GM23248 (cell line): Measurements from ENCODE around the gene SLC9B2. TPM values are rescaled to one million over a fixed set of nuclear protein-coding genes. Genes with fewer than 3 reads are reported as not detected.

ENCODE experiments used
- DNase-seq: peaks from one replicate; pipeline ENCODE4 v3.0.0-alpha.2; 2015
- H2AFZ ChIP-seq: fragments of 200-600 bp; sonication (generic); 2 replicates; pipeline ENCODE4 v1.6.1; 2016; ENCODE audit warnings: antibody characterized with exemption
- H3F3A ChIP-seq: fragments of 200-600 bp; sonication (generic); 2 replicates; pipeline ENCODE4 v1.6.1; 2016; ENCODE audit warnings: mild to moderate bottlenecking, antibody characterized with exemption, mixed run types; ENCODE audit not compliant: insufficient read depth
- H3K27ac ChIP-seq: fragments of 200-600 bp; sonication (generic); 2 replicates; pipeline ENCODE4 v1.5.1; 2016; ENCODE audit warnings: mild to moderate bottlenecking
- H3K27me3 ChIP-seq: fragments of 200-600 bp; sonication (generic); replicated peaks from 2 replicates; pipeline ENCODE4 v1.6.1; 2016; ENCODE audit warnings: mild to moderate bottlenecking; ENCODE audit not compliant: insufficient read depth
- H3K36me3 ChIP-seq: fragments of 200-600 bp; sonication (generic); 2 replicates; pipeline ENCODE4 v1.6.1; 2016; ENCODE audit warnings: low read depth, mild to moderate bottlenecking
- H3K4me1 ChIP-seq: fragments of 200-600 bp; sonication (generic); 2 replicates; pipeline ENCODE4 v1.6.1; 2016; ENCODE audit warnings: mild to moderate bottlenecking; ENCODE audit not compliant: insufficient read depth
- H3K4me2 ChIP-seq: fragments of 200-600 bp; sonication (generic); one replicate; pipeline ENCODE4 v1.6.1; 2016; ENCODE audit warnings: mild to moderate bottlenecking; ENCODE audit not compliant: unreplicated experiment
- H3K4me3 ChIP-seq: fragments of 200-600 bp; sonication (generic); 2 replicates; pipeline ENCODE4 v1.5.1; 2016; ENCODE audit warnings: mild to moderate bottlenecking
- H3K79me2 ChIP-seq: fragments of 200-600 bp; sonication (generic); 2 replicates; pipeline ENCODE4 v1.6.1; 2016; ENCODE audit warnings: mild to moderate bottlenecking; ENCODE audit not compliant: insufficient read depth
- H3K9ac ChIP-seq: fragments of 200-600 bp; sonication (generic); 2 replicates; pipeline ENCODE4 v1.6.1; 2016; ENCODE audit warnings: mild to moderate bottlenecking
- H3K9me2 ChIP-seq: fragments of 200-600 bp; sonication (generic); 2 replicates; pipeline ENCODE4 v1.6.1; 2016; ENCODE audit warnings: mixed run types, mild to moderate bottlenecking, moderate library complexity; ENCODE audit not compliant: insufficient read depth
- H3K9me3 ChIP-seq: fragments of 200-600 bp; sonication (generic); one replicate; pipeline ENCODE4 v1.6.1; 2017; ENCODE audit warnings: low read depth
- H4K20me1 ChIP-seq: fragments of 200-600 bp; sonication (generic); 2 replicates; pipeline ENCODE4 v1.6.0; 2016; ENCODE audit not compliant: insufficient read depth
- EZH2 ChIP-seq: fragments of 200-600 bp; sonication (generic); IDR thresholded peaks from 2 replicates; pipeline ENCODE4 v1.6.1; 2018; ENCODE audit warnings: antibody characterized with exemption, mild to moderate bottlenecking; ENCODE audit not compliant: insufficient read depth, poor library complexity, severe bottlenecking
- EZH2phosphoT487 ChIP-seq: fragments of 200-600 bp; sonication (generic); IDR thresholded peaks from 2 replicates; pipeline ENCODE4 v1.6.1; 2018; ENCODE audit warnings: antibody characterized with exemption, moderate library complexity, mild to moderate bottlenecking, low read depth; ENCODE audit not compliant: insufficient read depth
- WGBS, 2 experiments: methylation state at CpG; one replicate each; pipeline ENCODE4 v1.1.6; 2015 to 2017; ENCODE audit warnings: low lambda C conversion rate in 2 of 2, low coverage in 1 of 2; ENCODE audit errors: missing lambda C conversion rate in 2 of 2; 5-methylcytosine and 5-hydroxymethylcytosine counted together
- in situ Hi-C: fragments of 300-500 bp; cut with MboI; formaldehyde crosslinking; loops from 2 replicates; pipeline ENCODE4 v1.15.0; 2020
- polyA plus RNA-seq: library from polyadenylated mRNA; unstranded; fragments of >200 nt; fragmentation: Nextera tagmentation; extraction: Ambion mirVana; gene quantifications from 2 replicates; pipeline ENCODE4 v1.2.1, GENCODE V29; 2016
- total RNA-seq: library from RNA; depleted of rRNA; stranded (reverse); fragments of >200 nt; shearing (Covaris generic); gene quantifications from 2 replicates; pipeline ENCODE4 v1.2.3, GENCODE V29; 2014

The SLC9B2 gene
- total and polyA plus RNA-seq, 2 experiments from 2014 or later: 23.7 to 30.9 TPM

- Histone ChIP-seq H4K20me1 (no peaks in the 10 kb centered on the region), H2AFZ (no peak overlapping the region), H3K4me2 (no peak overlapping the region), H3K4me1 (no peaks in the 10 kb centered on the region), H3K9me2 (no peaks in the 10 kb centered on the region), H3K27me3 (no peaks in the 10 kb centered on the region), H3F3A (peaks cover 7% of the 10 kb centered on the region; the same call in 1 of the 2 replicates), H3K9me3 (no peaks in the 10 kb centered on the region), H3K79me2 (no peaks in the 10 kb centered on the region), H3K4me3 (no peak overlapping the region), H3K9ac (no peak overlapping the region), H3K36me3 (peaks cover 17% of the 10 kb centered on the region), H3K27ac (no peak overlapping the region)
- TF ChIP-seq EZH2phosphoT487 (no peak), EZH2 (no peak)
- in situ Hi-C loops: no loop called here
- WGBS, 2 experiments: 86 to 95% methylated on average over 2 of the region's 2 CpGs
- DNase-seq: no peak
These were observed 12.9 kb upstream of the SLC9B2 start for GRCh38 chr4:103089481-103089880.

GRCh38 chr4:103086551-103086950 is 10.0 kb upstream of the SLC9B2 start:
- TF ChIP-seq EZH2: no peak
- TF ChIP-seq EZH2phosphoT487: no peak
- Histone ChIP-seq H2AFZ (no peak overlapping the region), H3K9ac (no peak overlapping the region), H3K4me2 (no peak overlapping the region), H3K27ac (no peak overlapping the region), H3K9me3 (no peaks in the 10 kb centered on the region), H3K4me1 (no peaks in the 10 kb centered on the region), H3K4me3 (no peak overlapping the region), H3K9me2 (no peaks in the 10 kb centered on the region), H3K79me2 (no peaks in the 10 kb centered on the region), H3K36me3 (peaks cover 17% of the 10 kb centered on the region), H4K20me1 (no peaks in the 10 kb centered on the region), H3K27me3 (no peaks in the 10 kb centered on the region), H3F3A (no peaks in the 10 kb centered on the region)
- DNase-seq: no peak
- WGBS, 2 experiments: 85 to 92% methylated on average over 1 of the region's 1 CpG
- in situ Hi-C loops: no loop called here

- no peak for TF ChIP-seq EZH2
- no peak for TF ChIP-seq EZH2phosphoT487
- Histone ChIP-seq H3K4me1 (no peaks in the 10 kb centered on the region), H2AFZ (no peak overlapping the region), H3K4me3 (no peak overlapping the region), H3K27me3 (no peaks in the 10 kb centered on the region), H3K9ac (no peak overlapping the region), H3K79me2 (no peaks in the 10 kb centered on the region), H3K36me3 (peaks cover 15% of the 10 kb centered on the region), H3K4me2 (no peak overlapping the region), H3K9me3 (no peaks in the 10 kb centered on the region), H4K20me1 (no peaks in the 10 kb centered on the region), H3K27ac (no peak overlapping the region), H3K9me2 (no peaks in the 10 kb centered on the region), H3F3A (no peaks in the 10 kb centered on the region)
- in situ Hi-C loops: no loop called here
- DNase-seq: no peak
- 92 to 98% methylated on average over 2 of the region's 2 CpGs for WGBS, 2 experiments
These were observed 9.1 kb upstream of the SLC9B2 start for GRCh38 chr4:103085555-103086196.

- H3K27ac ChIP-seq: no peak overlapping the region
- no peaks in the 10 kb centered on the region for H3K27me3 ChIP-seq
- H3K4me3 ChIP-seq: no peak overlapping the region
- no peaks in the 10 kb centered on the region for H3K36me3 ChIP-seq
- H3K9ac ChIP-seq: no peak overlapping the region
- H3K79me2 ChIP-seq: peaks cover 26% of the 10 kb centered on the region
- in situ Hi-C loops: no loop called here
- H4K20me1 ChIP-seq: no peaks in the 10 kb centered on the region
- H3K4me2 ChIP-seq: no peak overlapping the region
- no peak overlapping the region for H2AFZ ChIP-seq
- no peak for TF ChIP-seq EZH2
- TF ChIP-seq EZH2phosphoT487: no peak
- no peaks in the 10 kb centered on the region for H3K9me2 ChIP-seq
- peaks cover 23% of the 10 kb centered on the region for H3F3A ChIP-seq
- peaks cover 18% of the 10 kb centered on the region for H3K4me1 ChIP-seq
- 93 to 100% methylated on average over 1 of the region's 1 CpG for WGBS, 2 experiments
- no peaks in the 10 kb centered on the region for H3K9me3 ChIP-seq
- DNase-seq: no peak
These were observed 3.1 kb upstream of the SLC9B2 start for GRCh38 chr4:103079621-103080020.
